Hepatic stellate cell (primary cell): ENCODE results near the gene PGAP1.
"Not testable (repeated sequence)": the region's sequence is repeated elsewhere in the genome, so short reads cannot be mapped to it uniquely, and the experiment has no call there.

Experiments used
- DNase-seq: peaks from one replicate; pipeline ENCODE4 v3.0.0; 2011; ENCODE audit warnings: low spot score

PGAP1 gene

DNA sequence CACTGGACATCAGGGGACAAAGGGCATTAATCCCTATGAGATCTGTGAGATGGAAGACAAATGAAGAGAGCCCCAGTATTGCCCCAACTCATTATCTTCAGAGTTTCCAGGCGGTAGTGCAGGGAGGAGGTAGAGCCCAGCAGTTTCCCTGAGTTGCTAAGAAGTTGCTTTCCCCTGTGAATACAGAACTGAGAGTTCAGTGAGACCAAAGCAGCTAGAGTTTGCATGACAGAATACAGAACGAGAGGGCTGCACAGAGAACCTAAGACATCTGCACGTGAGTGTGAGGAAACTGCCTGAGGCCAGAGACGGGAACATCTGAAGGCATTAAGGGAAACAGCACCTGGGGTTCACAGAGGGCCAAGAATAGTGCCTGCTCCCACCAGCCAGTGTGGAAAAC, 18.1 kb upstream of the PGAP1 start:
- DNase-seq, result no peak

DNA sequence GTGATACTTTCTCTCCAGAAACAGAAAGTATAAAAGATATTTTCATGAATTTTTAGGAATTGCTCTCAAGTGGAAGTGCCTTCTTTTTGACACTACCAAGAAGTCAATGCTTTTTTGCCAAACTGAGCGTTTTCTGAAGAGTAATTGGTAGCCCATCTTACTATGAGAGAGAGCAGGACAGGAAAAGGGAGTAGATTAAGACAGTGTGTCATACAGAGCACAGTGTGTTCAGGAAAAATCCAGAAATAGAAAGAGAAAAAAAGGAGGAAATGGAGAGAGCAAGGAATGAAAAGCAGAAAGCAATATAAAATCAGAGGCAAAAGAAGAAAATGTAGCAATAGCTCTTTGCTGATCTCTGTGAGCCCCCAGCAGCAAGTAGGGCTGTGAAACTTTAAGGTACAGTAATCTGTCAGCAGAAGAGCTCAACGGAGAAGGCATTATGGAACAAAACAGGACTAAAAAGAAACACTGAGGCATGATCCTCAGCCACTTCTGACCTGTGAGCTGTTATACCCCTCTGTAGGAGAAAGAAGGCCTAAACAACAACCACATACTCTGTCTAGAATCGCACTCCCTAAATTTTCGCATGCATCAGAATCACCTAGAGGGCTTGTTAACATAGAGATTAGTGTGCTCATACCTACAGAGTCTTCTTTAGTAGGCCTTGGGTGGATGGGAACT, 15.0 kb upstream of the PGAP1 start:
- DNase-seq, result no peak

GRCh38 chr2:196939371-196939770, 12.9 kb upstream of the PGAP1 start:
- peak; percentile 7 for DNase-seq

DNA sequence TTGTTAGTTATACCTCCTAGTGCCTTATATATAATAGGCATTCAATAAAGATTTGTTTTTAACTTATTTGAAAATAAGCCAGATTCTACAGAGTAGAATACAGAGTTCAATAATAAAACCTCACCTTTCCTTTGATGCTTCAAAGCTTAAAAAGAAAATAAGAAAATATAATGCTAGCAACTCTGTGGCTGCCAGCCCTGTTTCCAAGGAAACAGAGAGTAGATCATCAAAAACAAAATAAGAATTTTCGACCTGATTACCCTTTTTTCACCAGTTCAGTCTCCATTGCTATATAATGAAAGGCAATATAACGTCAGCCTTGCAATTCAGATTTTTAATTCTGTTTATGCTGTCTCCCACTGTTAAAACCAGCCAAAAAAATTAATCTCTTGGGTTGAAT, 8.9 kb upstream of the PGAP1 start:
- DNase-seq, result no peak

DNA sequence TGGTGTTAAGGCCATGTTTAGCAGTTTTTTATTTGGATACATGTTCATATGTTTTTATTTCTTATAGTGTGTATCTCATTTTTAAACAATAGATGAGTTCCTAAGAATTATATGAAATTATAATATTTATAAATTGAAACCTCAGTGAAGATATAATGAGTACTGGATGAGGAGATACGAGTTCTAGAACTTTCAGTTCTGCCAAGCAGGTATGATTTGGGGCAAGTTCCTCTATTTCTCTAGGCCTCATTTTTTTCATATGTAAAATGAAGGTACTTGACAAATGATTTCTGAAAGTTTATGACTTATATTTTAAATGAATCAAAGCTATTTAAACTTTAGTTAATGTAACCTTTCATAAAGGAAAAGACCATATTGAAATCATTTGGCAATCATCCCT, 8.2 kb upstream of the PGAP1 start:
- no peak for DNase-seq

- no peak for DNase-seq
Observed at GRCh38 chr2:196931555-196931954, 5.0 kb upstream of the PGAP1 start.

DNA sequence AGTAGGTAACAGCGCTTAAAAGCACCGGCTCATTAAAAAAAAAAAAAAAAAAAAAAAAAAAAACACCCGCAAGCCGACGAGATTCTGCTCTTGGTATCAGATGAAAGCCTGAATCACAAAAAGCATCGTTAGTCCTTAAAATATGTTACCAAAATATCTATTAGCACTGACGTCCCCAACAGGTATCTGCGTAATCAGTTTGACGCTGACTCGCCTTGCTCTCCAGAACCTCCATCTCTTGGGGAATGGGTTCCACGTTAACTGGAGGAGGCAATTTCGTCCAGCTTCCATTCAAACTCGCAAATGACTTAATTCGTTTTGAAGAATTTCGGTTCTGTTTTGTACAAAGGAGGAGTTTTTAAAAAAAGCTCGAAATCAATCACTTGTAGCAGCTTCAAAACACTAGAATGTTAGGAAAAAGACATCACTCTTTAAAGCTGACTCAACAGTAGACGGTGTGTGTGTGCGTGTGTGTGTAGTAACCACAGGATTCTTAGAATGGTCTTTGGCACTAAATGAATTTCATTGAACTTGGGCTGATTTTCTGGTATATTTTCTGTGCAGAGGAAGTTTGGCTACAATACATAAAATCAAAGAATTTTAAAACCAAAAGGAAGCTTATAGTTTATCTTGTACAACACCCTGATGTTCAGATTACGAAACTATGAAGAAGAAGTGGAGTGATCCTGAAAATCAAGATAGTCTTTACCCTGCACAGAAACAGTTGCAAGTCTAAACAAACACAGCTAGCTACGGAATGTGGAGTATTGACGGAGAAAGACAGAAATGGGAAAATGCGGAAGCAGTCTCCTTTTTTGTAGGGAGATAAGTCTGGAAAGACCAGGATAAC, 1.1 kb upstream of the PGAP1 start:
- DNase-seq, result peak; percentile 48

DNA sequence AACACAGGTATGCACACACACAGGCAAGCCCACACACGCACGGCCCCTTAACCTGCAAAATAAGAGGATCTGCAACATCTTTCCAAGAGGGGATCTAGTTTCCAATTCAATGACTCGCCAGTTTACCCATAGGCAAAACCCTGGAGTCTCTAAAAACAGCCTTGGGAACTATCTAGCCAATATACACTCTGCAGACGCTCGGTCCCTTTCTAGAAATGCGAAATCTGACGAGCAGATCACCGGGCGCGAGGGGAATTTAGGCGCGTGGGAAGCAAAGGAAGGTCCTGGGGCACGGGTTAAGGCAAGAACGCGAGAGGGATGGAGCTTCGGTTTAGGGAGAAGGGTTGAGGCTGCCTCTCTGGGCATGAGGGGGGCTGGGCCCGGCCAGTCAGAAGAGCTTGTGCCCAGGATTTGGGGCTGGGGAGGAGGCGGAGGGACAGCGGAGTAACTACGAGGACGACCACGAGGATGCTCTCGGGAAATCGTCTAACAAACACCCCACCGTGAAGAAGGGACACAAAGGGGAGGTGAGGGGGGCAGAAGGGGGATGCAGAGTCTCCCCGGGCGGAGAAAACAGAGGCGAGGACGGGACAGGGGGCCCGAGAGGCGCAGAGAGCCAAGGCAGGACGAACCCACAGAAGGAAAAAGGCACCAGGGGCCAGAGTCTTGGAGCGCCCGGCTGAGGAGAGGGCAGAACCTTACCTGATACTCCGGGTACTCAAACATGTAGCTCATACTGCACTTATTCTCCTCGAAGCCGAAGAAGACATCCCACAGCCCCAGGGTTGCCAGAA, 542 bp downstream of the PGAP1 start:
- DNase-seq, result peak; percentile 32

GRCh38 chr2:196925051-196925767, 1.3 kb downstream of the PGAP1 start:
- DNase-seq, result peak; percentile 7

GRCh38 chr2:196924051-196924450, 2.5 kb downstream of the PGAP1 start:
- no peak for DNase-seq

GRCh38 chr2:196918927-196919326, 7.6 kb downstream of the PGAP1 start:
- no peak for DNase-seq

- DNase-seq, result no peak
Observed at GRCh38 chr2:196917802-196918201, 8.7 kb downstream of the PGAP1 start.

DNA sequence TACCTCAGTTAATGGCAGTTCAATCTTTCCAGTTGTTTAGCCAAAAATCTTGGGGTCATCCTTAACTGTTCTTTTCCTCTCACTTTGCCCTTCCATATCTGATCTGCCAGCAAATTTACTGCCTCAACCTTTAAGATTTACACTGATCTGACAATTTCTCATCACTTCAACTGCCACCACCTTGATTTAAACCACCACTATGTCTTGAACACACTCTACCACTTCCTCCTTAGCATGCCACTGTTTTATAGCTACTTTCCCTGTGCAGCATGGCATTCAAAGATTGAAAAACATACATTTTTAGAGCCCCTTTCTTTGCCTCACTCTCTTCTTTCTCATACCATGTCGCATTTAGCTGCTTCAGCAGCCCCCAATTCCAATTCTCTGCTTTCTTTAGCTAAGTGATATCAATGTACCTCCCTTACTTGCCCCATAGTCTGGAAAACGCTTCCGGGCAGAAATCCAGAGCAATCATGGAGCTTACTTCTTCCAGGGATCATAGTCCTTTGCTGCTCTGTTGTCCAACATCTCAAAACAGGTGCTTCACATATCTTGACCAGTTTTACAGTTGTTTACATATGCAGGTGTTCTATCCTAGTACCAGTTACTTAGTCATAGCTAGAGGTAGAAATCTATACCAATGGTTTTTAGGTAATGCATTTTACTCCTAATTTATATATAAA, 10.9 kb downstream of the PGAP1 start:
- DNase-seq, result no peak

- no peak for DNase-seq
Observed at GRCh38 chr2:196914867-196915460, 11.5 kb downstream of the PGAP1 start.

GRCh38 chr2:196913691-196914090, 12.8 kb downstream of the PGAP1 start:
- DNase-seq, result no peak

DNA sequence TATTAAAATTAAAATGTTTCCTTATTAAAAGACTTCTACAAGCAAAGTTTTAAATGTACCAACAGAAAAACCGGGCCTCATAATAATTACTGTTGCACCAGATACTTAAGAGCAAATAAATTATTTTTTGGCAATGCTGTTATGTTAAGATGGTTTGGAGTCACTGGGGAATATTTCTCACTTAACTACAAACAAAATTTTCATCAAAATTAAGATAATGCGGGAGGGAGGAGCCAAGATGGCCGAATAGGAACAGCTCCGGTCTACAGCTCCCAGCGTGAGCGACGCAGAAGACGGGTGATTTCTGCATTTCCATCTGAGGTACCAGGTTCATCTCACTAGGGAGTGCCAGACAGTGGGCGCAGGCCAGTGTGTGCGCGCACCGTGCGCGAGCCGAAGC, 21.1 kb downstream of the PGAP1 start:
- not testable (repeated sequence) for DNase-seq

- peak; percentile 7 for DNase-seq
Observed at GRCh38 chr2:196902828-196903227, 23.7 kb downstream of the PGAP1 start.

- DNase-seq, result no peak
Observed at GRCh38 chr2:196900843-196901242, 25.7 kb downstream of the PGAP1 start.

- no peak for DNase-seq
Observed at GRCh38 chr2:196899976-196900375, 26.5 kb downstream of the PGAP1 start.

GRCh38 chr2:196891136-196891535, 35.4 kb downstream of the PGAP1 start:
- DNase-seq, result no peak

- DNase-seq, result no peak
Observed at GRCh38 chr2:196887431-196887830, 39.1 kb downstream of the PGAP1 start.
